Suprapubic skin (tissue), 4 donors: ENCODE results near the gene HABP4. TPM values are rescaled to one million over a fixed set of nuclear protein-coding genes. Genes with fewer than 3 reads are reported as not detected.

ENCODE experiments used
- DNase-seq, 2 donors: peaks; one replicate each; pipeline ENCODE4 v3.0.0-alpha.2; 2019; ENCODE audit warnings: low spot score in 2 of 2
- H3K27ac ChIP-seq: fragments of 200-600 bp; sonication (generic); one replicate; pipeline ENCODE4 v1.5.1; 2019
- H3K27me3 ChIP-seq: fragments of 200-600 bp; sonication (generic); one replicate; pipeline ENCODE4 v1.5.1; 2019
- H3K36me3 ChIP-seq: fragments of 200-600 bp; sonication (generic); one replicate; pipeline ENCODE4 v1.5.1; 2019
- H3K4me1 ChIP-seq: fragments of 200-600 bp; sonication (generic); one replicate; pipeline ENCODE4 v1.5.1; 2019
- H3K4me3 ChIP-seq: fragments of 200-600 bp; sonication (generic); one replicate; pipeline ENCODE4 v1.5.1; 2019; ENCODE audit warnings: mild to moderate bottlenecking
- H3K9me3 ChIP-seq: fragments of 200-600 bp; sonication (generic); one replicate; pipeline ENCODE4 v1.5.1; 2019
- EP300 ChIP-seq: sonication (generic); formaldehyde crosslinking; IDR thresholded peaks from one replicate; pipeline ENCODE4 v1.6.1; 2017; ENCODE audit warnings: antibody characterized with exemption
- POLR2A ChIP-seq, 2 donors: fragments of 450-650 bp; IDR thresholded peaks; one replicate each; pipeline ENCODE4 v1.6.1; 2017; ENCODE audit warnings: antibody characterized with exemption in 2 of 2, mild to moderate bottlenecking in 2 of 2, moderate library complexity in 2 of 2
- POLR2AphosphoS5 ChIP-seq, 3 donors: sonication (generic); formaldehyde crosslinking; IDR thresholded peaks; one replicate each; pipeline ENCODE4 v1.6.1; 2017; ENCODE audit warnings: antibody characterized with exemption in 3 of 3
- WGBS: methylation state at CpG from one replicate; pipeline ENCODE4 v1.1.5; 2018; 5-methylcytosine and 5-hydroxymethylcytosine counted together
- total RNA-seq, 4 donors: library from RNA; depleted of rRNA; stranded (reverse); fragments of >200 nt; gene quantifications; one replicate each; pipeline ENCODE4 v1.1.0, GENCODE V29; 2016
- TF ChIP-seq, protein P1 (sequence below), 2 donors: fragments of 200-600 bp in 1 of 2; fragments of 450-650 bp in 1 of 2; sonication (generic) in 1 of 2; IDR thresholded peaks; one replicate each; pipeline ENCODE4 v1.5.1; 2016 to 2019; ENCODE audit warnings: antibody characterized with exemption in 2 of 2, mild to moderate bottlenecking in 1 of 2, moderate library complexity in 1 of 2

Gene HABP4
- total RNA-seq, 4 donors from 2014 or later = 3.9 to 9.2 (median 7.1) TPM

DNA sequence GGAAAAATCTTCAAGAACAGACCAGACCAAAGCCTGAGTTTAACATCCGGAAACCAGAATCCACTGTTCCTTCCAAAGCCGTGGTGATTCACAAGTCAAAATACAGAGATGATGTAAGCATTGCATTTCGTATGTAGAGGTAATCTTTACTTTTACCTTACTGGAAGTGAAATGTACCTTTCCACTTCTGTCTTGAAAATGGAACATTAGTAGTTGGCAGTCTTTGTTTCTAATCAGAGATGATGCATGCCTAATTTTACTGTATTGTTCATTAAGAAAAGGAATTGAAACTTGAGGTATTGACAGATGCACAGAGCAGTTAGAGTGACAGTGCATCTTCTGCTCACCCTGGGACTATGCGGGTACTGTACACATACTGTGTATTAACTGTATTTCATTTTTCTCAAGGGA, 34.6 kb downstream of the HABP4 start:
- H3K4me1 ChIP-seq = peaks cover 20% of the 10 kb centered on the region
- H3K27ac ChIP-seq = no peak overlapping the region
- H3K9me3 ChIP-seq = no peaks in the 10 kb centered on the region
- TF ChIP-seq POLR2AphosphoS5 (IDR thresholded peaks at IDR 0.05) = no peak
- no peak for TF ChIP-seq POLR2A (IDR thresholded peaks at IDR 0.05)
- TF ChIP-seq, protein P1, sequence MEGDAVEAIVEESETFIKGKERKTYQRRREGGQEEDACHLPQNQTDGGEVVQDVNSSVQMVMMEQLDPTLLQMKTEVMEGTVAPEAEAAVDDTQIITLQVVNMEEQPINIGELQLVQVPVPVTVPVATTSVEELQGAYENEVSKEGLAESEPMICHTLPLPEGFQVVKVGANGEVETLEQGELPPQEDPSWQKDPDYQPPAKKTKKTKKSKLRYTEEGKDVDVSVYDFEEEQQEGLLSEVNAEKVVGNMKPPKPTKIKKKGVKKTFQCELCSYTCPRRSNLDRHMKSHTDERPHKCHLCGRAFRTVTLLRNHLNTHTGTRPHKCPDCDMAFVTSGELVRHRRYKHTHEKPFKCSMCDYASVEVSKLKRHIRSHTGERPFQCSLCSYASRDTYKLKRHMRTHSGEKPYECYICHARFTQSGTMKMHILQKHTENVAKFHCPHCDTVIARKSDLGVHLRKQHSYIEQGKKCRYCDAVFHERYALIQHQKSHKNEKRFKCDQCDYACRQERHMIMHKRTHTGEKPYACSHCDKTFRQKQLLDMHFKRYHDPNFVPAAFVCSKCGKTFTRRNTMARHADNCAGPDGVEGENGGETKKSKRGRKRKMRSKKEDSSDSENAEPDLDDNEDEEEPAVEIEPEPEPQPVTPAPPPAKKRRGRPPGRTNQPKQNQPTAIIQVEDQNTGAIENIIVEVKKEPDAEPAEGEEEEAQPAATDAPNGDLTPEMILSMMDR (IDR thresholded peaks at IDR 0.05) = no peak
- no peak for TF ChIP-seq EP300
- no peak overlapping the region for H3K4me3 ChIP-seq
- no peak for DNase-seq
- H3K27me3 ChIP-seq = no peaks in the 10 kb centered on the region
- 89% methylated on average over 4 of the region's 4 CpGs for WGBS
- H3K36me3 ChIP-seq = peaks cover 28% of the 10 kb centered on the region

DNA sequence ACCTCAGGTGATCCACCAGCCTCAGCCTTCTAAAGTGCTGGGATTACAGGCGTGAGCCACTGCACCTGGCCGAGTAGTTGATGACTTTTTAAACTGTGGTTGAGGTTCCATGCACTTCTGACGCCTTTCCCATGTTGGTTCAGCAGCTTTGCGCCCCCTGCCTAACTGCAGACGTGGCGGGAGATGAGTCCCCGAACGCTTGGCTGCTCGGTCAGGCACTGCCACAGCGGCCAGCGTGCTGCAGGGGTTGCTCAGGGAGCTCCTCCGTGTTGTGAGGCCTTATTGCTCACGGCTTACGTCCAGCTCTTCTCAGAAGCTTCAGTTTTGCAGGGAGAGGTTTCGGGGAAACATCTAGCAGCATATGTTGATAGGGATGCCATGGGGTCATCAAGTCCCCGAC, 35.3 kb downstream of the HABP4 start:
- 94% methylated on average over 13 of the region's 16 CpGs for WGBS
- Histone ChIP-seq H3K36me3 (peaks cover 35% of the 10 kb centered on the region), H3K27me3 (no peaks in the 10 kb centered on the region), H3K27ac (peak overlapping the region; percentile 78), H3K4me1 (peaks cover 20% of the 10 kb centered on the region), H3K4me3 (no peak overlapping the region), H3K9me3 (no peaks in the 10 kb centered on the region)
- TF ChIP-seq POLR2A (IDR thresholded peaks at IDR 0.05) (no peak), POLR2AphosphoS5 (IDR thresholded peaks at IDR 0.05) (no peak), EP300 (no peak)
- TF ChIP-seq, protein P1 (IDR thresholded peaks at IDR 0.05) = no peak
- no peak for DNase-seq

DNA sequence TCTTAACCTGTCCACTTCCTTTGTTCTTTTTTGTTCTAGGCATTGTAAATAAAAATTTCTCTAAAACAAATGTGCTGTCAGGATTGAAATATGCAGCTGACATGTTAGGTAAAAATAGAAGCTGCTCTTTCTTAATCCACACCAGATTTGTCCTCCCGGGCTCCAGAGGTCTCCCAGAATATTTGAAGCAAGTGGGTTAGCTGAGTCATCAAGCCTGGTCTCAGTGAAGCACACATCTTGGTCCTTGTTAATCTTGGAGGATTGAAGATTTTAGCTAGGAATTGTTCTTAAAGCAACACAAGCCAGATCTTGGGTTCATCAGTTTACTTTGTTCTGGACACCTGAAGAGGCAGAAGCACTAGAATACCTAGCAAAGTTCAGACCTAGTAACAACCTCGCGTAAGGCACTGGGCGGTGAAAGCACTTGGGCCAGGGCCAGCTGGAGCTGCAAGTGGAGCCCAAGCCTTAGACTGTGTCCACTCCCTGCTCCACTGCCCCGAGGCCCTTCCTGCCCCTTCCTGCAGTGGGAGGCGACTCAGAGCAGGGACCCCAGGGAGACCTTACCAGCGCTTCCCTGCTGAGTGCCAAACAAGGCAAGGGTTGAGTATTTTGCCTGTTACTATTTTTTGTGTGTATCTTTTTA, 36.5 kb downstream of the HABP4 start:
- no peak for DNase-seq
- WGBS = 42% methylated on average over 7 of the region's 7 CpGs
- H3K4me1 ChIP-seq = peaks cover 20% of the 10 kb centered on the region
- H3K27me3 ChIP-seq = no peaks in the 10 kb centered on the region
- H3K27ac ChIP-seq = peak overlapping the region; percentile 78
- no peak overlapping the region for H3K4me3 ChIP-seq
- H3K9me3 ChIP-seq = no peaks in the 10 kb centered on the region
- H3K36me3 ChIP-seq = peaks cover 45% of the 10 kb centered on the region
- TF ChIP-seq POLR2A (IDR thresholded peaks at IDR 0.05) = no peak

DNA sequence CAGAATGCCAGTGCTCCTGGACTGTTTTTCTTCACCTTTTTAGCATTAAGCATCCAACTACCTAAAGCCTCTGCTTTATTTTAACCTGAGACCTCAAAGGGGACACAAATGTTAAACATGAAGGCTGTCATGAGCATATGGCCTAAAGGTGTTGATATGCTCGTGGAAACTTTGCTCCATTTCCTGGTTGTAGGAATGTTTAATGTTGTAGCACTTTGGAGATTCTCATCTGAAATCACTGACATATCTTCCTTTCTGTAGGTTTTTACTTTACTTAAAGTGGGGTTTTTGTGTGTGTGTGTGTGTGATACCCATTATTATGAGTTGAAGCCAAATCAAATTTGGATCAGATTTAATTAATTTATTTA, 37.0 kb downstream of the HABP4 start:
- Histone ChIP-seq H3K9me3 (no peaks in the 10 kb centered on the region), H3K27ac (peak overlapping the region; percentile 59), H3K4me1 (peaks cover 20% of the 10 kb centered on the region), H3K4me3 (no peak overlapping the region), H3K36me3 (peaks cover 50% of the 10 kb centered on the region), H3K27me3 (no peaks in the 10 kb centered on the region)
- TF ChIP-seq, protein P1 (IDR thresholded peaks at IDR 0.05) = no peak
- 42% methylated on average over 1 of the region's 1 CpG for WGBS
- DNase-seq = no peak

DNA sequence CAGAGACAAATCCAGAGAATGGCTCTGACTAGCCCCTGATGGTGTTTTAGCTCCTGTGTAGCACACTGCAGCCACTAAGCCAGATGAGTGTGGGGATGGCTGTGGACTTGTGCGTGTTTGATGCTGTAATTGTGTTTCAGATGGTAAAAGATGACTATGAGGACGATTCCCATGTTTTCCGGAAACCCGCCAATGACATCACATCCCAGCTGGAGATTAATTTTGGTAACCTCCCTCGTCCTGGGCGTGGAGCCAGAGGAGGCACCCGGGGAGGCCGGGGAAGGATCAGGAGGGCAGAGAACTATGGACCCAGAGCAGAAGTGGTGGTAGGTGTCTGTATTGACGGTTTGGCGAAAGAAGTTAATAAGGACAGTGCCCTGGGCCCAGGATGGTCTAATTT, 38.0 kb downstream of the HABP4 start:
- TF ChIP-seq POLR2AphosphoS5 (IDR thresholded peaks at IDR 0.05) = no peak
- no peak for TF ChIP-seq EP300
- no peak for TF ChIP-seq POLR2A (IDR thresholded peaks at IDR 0.05)
- TF ChIP-seq, protein P1 (IDR thresholded peaks at IDR 0.05) = no peak
- no peak overlapping the region for H3K27ac ChIP-seq
- peaks cover 52% of the 10 kb centered on the region for H3K36me3 ChIP-seq
- WGBS = 73% methylated on average over 10 of the region's 10 CpGs
- DNase-seq = no peak
- no peak overlapping the region for H3K4me3 ChIP-seq
- peaks cover 20% of the 10 kb centered on the region for H3K4me1 ChIP-seq
- H3K27me3 ChIP-seq = no peaks in the 10 kb centered on the region
- H3K9me3 ChIP-seq = no peaks in the 10 kb centered on the region

DNA sequence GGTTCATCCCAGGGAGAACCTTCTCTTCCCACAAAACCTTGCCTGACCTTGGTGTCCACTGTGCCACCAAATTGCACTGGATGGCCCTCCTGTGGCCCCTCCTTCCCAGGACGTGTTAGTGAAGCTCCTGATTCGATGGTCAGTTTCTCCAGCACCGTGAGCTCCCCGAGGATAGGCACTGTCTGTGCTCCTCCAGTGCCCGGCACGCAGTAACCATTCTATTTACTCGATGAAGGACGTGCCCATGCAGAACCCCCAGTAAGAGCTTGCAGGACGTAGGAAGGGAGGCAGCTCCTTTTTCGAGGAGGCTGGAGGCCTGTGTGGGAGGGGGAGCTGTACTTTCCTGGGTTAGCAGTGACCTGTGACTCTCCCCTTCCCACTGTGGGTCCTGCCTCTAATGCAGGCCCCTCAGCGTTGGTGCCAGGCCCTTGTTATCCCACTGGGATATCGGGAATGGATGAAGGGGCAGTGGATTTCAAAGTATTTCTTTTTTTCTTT, 39.6 kb downstream of the HABP4 start:
- H3K27me3 ChIP-seq = no peaks in the 10 kb centered on the region
- no peak for TF ChIP-seq POLR2A (IDR thresholded peaks at IDR 0.05)
- TF ChIP-seq, protein P1 (IDR thresholded peaks at IDR 0.05) = no peak
- no peak for TF ChIP-seq EP300
- TF ChIP-seq POLR2AphosphoS5 (IDR thresholded peaks at IDR 0.05) = no peak
- peaks cover 52% of the 10 kb centered on the region for H3K36me3 ChIP-seq
- WGBS = 92% methylated on average over 10 of the region's 12 CpGs
- DNase-seq = no peak
- no peaks in the 10 kb centered on the region for H3K9me3 ChIP-seq
- no peak overlapping the region for H3K4me3 ChIP-seq
- H3K27ac ChIP-seq = no peak overlapping the region
- H3K4me1 ChIP-seq = peaks cover 20% of the 10 kb centered on the region
